HEK293T (cell line): Measurements from ENCODE around the gene PCNP.

Experiments used
- ARNT ChIP-seq: fragments of 450-650 bp; IDR thresholded peaks from 2 replicates; pipeline ENCODE4 v1.6.1; 2017; ENCODE audit warnings: mild to moderate bottlenecking
- BHLHE40 ChIP-seq: fragments of 450-650 bp; IDR thresholded peaks from 2 replicates; pipeline ENCODE4 v1.6.1; 2016; ENCODE audit warnings: mild to moderate bottlenecking, moderate library complexity, borderline replicate concordance
- CTBP1 ChIP-seq: fragments of 450-650 bp; IDR thresholded peaks from 2 replicates; pipeline ENCODE4 v1.6.1; 2016; ENCODE audit warnings: borderline replicate concordance
- ELF4 ChIP-seq: fragments of 450-650 bp; IDR thresholded peaks from 2 replicates; pipeline ENCODE4 v1.6.1; 2017; ENCODE audit warnings: antibody characterized with exemption
- FOXM1 ChIP-seq: fragments of 450-650 bp; IDR thresholded peaks from 2 replicates; pipeline ENCODE4 v1.6.1; 2017; ENCODE audit warnings: mild to moderate bottlenecking, borderline replicate concordance
- HDGF ChIP-seq: fragments of 450-650 bp; IDR thresholded peaks from 2 replicates; pipeline ENCODE4 v1.6.1; 2017; ENCODE audit warnings: antibody characterized with exemption, borderline replicate concordance
- L3MBTL2 ChIP-seq: fragments of 450-650 bp; conservative IDR thresholded peaks from 2 replicates; pipeline ENCODE4 v1.6.1; 2016; ENCODE audit warnings: mild to moderate bottlenecking
- SP1 ChIP-seq: fragments of 450-650 bp; IDR thresholded peaks from 2 replicates; pipeline ENCODE4 v1.6.1; 2017
- TARDBP ChIP-seq: fragments of 450-650 bp; IDR thresholded peaks from 2 replicates; pipeline ENCODE4 v1.6.1; 2016

- TF ChIP-seq HDGF (no peak), FOXM1 (no peak), ELF4 (no peak), BHLHE40 (no peak), ARNT (no peak), TARDBP (no peak), SP1 (no peak), CTBP1 (no peak), L3MBTL2 (no peak)
Observed at GRCh38 chr3:101544161-101544850, 29.7 kb upstream of the PCNP start.
